Lower leg skin (tissue), 3 donors: ENCODE results near the gene AKAP12.

Source experiments
- CTCF ChIP-seq, 3 donors: fragments of 450-650 bp; IDR thresholded peaks; one replicate each; pipeline ENCODE4 v1.5.1; 2016; ENCODE audit warnings: antibody characterized with exemption in 3 of 3, mild to moderate bottlenecking in 3 of 3, moderate library complexity in 2 of 3
- POLR2A ChIP-seq, 2 donors: fragments of 450-650 bp; IDR thresholded peaks; one replicate each; pipeline ENCODE4 v1.6.1; 2016 to 2017; ENCODE audit warnings: antibody characterized with exemption in 2 of 2, mild to moderate bottlenecking in 1 of 2, moderate library complexity in 1 of 2

GRCh38 chr6:151229401-151230276, 10.1 kb upstream of the AKAP12 start:
- no peak for TF ChIP-seq CTCF (IDR thresholded peaks at IDR 0.05)
- TF ChIP-seq POLR2A (IDR thresholded peaks at IDR 0.05), result no peak
